Measurements from ENCODE around the gene CLASP1.

Gene CLASP1

GRCh38 chr2:121584741-121585140 lies 64.5 kb downstream of the CLASP1 start:
- Histone ChIP-seq H3K36me3 (ENCODE audit: control insufficient read depth, insufficient read depth, low read length) (peaks cover 3% of the 10 kb centered on the region), H3K4me3 (ENCODE audit: low read length) (no peak overlapping the region), H3K9ac (ENCODE audit: low read length) (no peak overlapping the region), H3K27me3 (ENCODE audit: control insufficient read depth, insufficient read depth, low read length) (no peaks in the 10 kb centered on the region), H3K4me1 (ENCODE audit: control insufficient read depth, insufficient read depth, low read length) (peaks cover 2% of the 10 kb centered on the region), H3K27ac (ENCODE audit: low read depth, low read length) (no peak overlapping the region)

- Histone ChIP-seq H3K27ac (ENCODE audit: low read depth, low read length) (no peak overlapping the region), H3K27me3 (ENCODE audit: control insufficient read depth, insufficient read depth, low read length) (no peaks in the 10 kb centered on the region), H3K4me3 (ENCODE audit: low read length) (no peak overlapping the region), H3K36me3 (ENCODE audit: control insufficient read depth, insufficient read depth, low read length) (peaks cover under 1% of the 10 kb centered on the region), H3K9ac (ENCODE audit: low read length) (no peak overlapping the region), H3K4me1 (ENCODE audit: control insufficient read depth, insufficient read depth, low read length) (peaks cover 2% of the 10 kb centered on the region)
These were observed 65.7 kb downstream of the CLASP1 start for GRCh38 chr2:121583555-121583954.

- no peak overlapping the region for H3K27ac ChIP-seq (ENCODE audit: low read depth, low read length)
These were observed 67.0 kb downstream of the CLASP1 start for GRCh38 chr2:121582272-121582671.

GRCh38 chr2:121579309-121579708 lies 70.0 kb downstream of the CLASP1 start:
- H3K27me3 ChIP-seq (ENCODE audit: control insufficient read depth, insufficient read depth, low read length), result no peaks in the 10 kb centered on the region
- no peak overlapping the region for H3K9ac ChIP-seq (ENCODE audit: low read length)
- no peak overlapping the region for H3K27ac ChIP-seq (ENCODE audit: low read depth, low read length)
- peaks cover 2% of the 10 kb centered on the region for H3K4me1 ChIP-seq (ENCODE audit: control insufficient read depth, insufficient read depth, low read length)
- H3K4me3 ChIP-seq (ENCODE audit: low read length), result no peak overlapping the region
- no peaks in the 10 kb centered on the region for H3K36me3 ChIP-seq (ENCODE audit: control insufficient read depth, insufficient read depth, low read length)

More at GRCh38 chr2:121582272-121582671, 67.0 kb downstream of the CLASP1 start:
- H3K4me3 ChIP-seq (ENCODE audit: low read length), result no peak overlapping the region
- no peak overlapping the region for H3K9ac ChIP-seq (ENCODE audit: low read length)
- H3K36me3 ChIP-seq (ENCODE audit: control insufficient read depth, insufficient read depth, low read length), result no peaks in the 10 kb centered on the region
- H3K4me1 ChIP-seq (ENCODE audit: control insufficient read depth, insufficient read depth, low read length), result peaks cover 2% of the 10 kb centered on the region
- no peaks in the 10 kb centered on the region for H3K27me3 ChIP-seq (ENCODE audit: control insufficient read depth, insufficient read depth, low read length)

- Histone ChIP-seq H3K27ac (ENCODE audit: low read depth, low read length) (no peak overlapping the region), H3K4me1 (ENCODE audit: control insufficient read depth, insufficient read depth, low read length) (peaks cover 2% of the 10 kb centered on the region), H3K36me3 (ENCODE audit: control insufficient read depth, insufficient read depth, low read length) (no peaks in the 10 kb centered on the region), H3K9ac (ENCODE audit: low read length) (no peak overlapping the region), H3K27me3 (ENCODE audit: control insufficient read depth, insufficient read depth, low read length) (no peaks in the 10 kb centered on the region), H3K4me3 (ENCODE audit: low read length) (no peak overlapping the region)
These were observed 71.9 kb downstream of the CLASP1 start for GRCh38 chr2:121577381-121577780.

GRCh38 chr2:121576263-121576662 lies 73.0 kb downstream of the CLASP1 start:
- H3K4me3 ChIP-seq (ENCODE audit: low read length), result no peak overlapping the region
- peaks cover 2% of the 10 kb centered on the region for H3K4me1 ChIP-seq (ENCODE audit: control insufficient read depth, insufficient read depth, low read length)
- no peaks in the 10 kb centered on the region for H3K36me3 ChIP-seq (ENCODE audit: control insufficient read depth, insufficient read depth, low read length)
- no peak overlapping the region for H3K9ac ChIP-seq (ENCODE audit: low read length)
- H3K27me3 ChIP-seq (ENCODE audit: control insufficient read depth, insufficient read depth, low read length), result no peaks in the 10 kb centered on the region
- H3K27ac ChIP-seq (ENCODE audit: low read depth, low read length), result no peak overlapping the region

- no peaks in the 10 kb centered on the region for H3K27me3 ChIP-seq (ENCODE audit: control insufficient read depth, insufficient read depth, low read length)
- H3K27ac ChIP-seq (ENCODE audit: low read depth, low read length), result no peak overlapping the region
- H3K4me1 ChIP-seq (ENCODE audit: control insufficient read depth, insufficient read depth, low read length), result no peaks in the 10 kb centered on the region
- H3K9ac ChIP-seq (ENCODE audit: low read length), result no peak overlapping the region
- H3K36me3 ChIP-seq (ENCODE audit: control insufficient read depth, insufficient read depth, low read length), result no peaks in the 10 kb centered on the region
- no peak overlapping the region for H3K4me3 ChIP-seq (ENCODE audit: low read length)
These were observed 73.5 kb downstream of the CLASP1 start for GRCh38 chr2:121575800-121576199.

GRCh38 chr2:121570667-121571055 lies 78.6 kb downstream of the CLASP1 start:
- H3K4me1 ChIP-seq (ENCODE audit: control insufficient read depth, insufficient read depth, low read length), result no peaks in the 10 kb centered on the region
- H3K9ac ChIP-seq (ENCODE audit: low read length), result no peak overlapping the region
- H3K27ac ChIP-seq (ENCODE audit: low read depth, low read length), result no peak overlapping the region

GRCh38 chr2:121570036-121570666 lies 79.1 kb downstream of the CLASP1 start:
- Histone ChIP-seq H3K4me1 (ENCODE audit: control insufficient read depth, insufficient read depth, low read length) (no peaks in the 10 kb centered on the region), H3K36me3 (ENCODE audit: control insufficient read depth, insufficient read depth, low read length) (no peaks in the 10 kb centered on the region), H3K27ac (ENCODE audit: low read depth, low read length) (no peak overlapping the region), H3K9ac (ENCODE audit: low read length) (no peak overlapping the region), H3K27me3 (ENCODE audit: control insufficient read depth, insufficient read depth, low read length) (no peaks in the 10 kb centered on the region), H3K4me3 (ENCODE audit: low read length) (no peak overlapping the region)

More at GRCh38 chr2:121570667-121571055, 78.6 kb downstream of the CLASP1 start:
- Histone ChIP-seq H3K4me3 (ENCODE audit: low read length) (no peak overlapping the region), H3K36me3 (ENCODE audit: control insufficient read depth, insufficient read depth, low read length) (no peaks in the 10 kb centered on the region), H3K27me3 (ENCODE audit: control insufficient read depth, insufficient read depth, low read length) (no peaks in the 10 kb centered on the region)

GRCh38 chr2:121567957-121568409 lies 81.3 kb downstream of the CLASP1 start:
- Histone ChIP-seq H3K9ac (ENCODE audit: low read length) (no peak overlapping the region), H3K36me3 (ENCODE audit: control insufficient read depth, insufficient read depth, low read length) (no peaks in the 10 kb centered on the region), H3K27me3 (ENCODE audit: control insufficient read depth, insufficient read depth, low read length) (no peaks in the 10 kb centered on the region), H3K4me3 (ENCODE audit: low read length) (no peak overlapping the region), H3K27ac (ENCODE audit: low read depth, low read length) (no peak overlapping the region), H3K4me1 (ENCODE audit: control insufficient read depth, insufficient read depth, low read length) (no peaks in the 10 kb centered on the region)

GRCh38 chr2:121567452-121567851 lies 81.8 kb downstream of the CLASP1 start:
- Histone ChIP-seq H3K4me1 (ENCODE audit: control insufficient read depth, insufficient read depth, low read length) (no peaks in the 10 kb centered on the region), H3K4me3 (ENCODE audit: low read length) (no peak overlapping the region), H3K27ac (ENCODE audit: low read depth, low read length) (no peak overlapping the region), H3K36me3 (ENCODE audit: control insufficient read depth, insufficient read depth, low read length) (no peaks in the 10 kb centered on the region), H3K9ac (ENCODE audit: low read length) (no peak overlapping the region), H3K27me3 (ENCODE audit: control insufficient read depth, insufficient read depth, low read length) (no peaks in the 10 kb centered on the region)

GRCh38 chr2:121565389-121566250 lies 83.6 kb downstream of the CLASP1 start:
- Histone ChIP-seq H3K4me1 (ENCODE audit: control insufficient read depth, insufficient read depth, low read length) (no peaks in the 10 kb centered on the region), H3K9ac (ENCODE audit: low read length) (no peak overlapping the region), H3K27me3 (ENCODE audit: control insufficient read depth, insufficient read depth, low read length) (no peaks in the 10 kb centered on the region), H3K4me3 (ENCODE audit: low read length) (no peak overlapping the region), H3K27ac (ENCODE audit: low read depth, low read length) (no peak overlapping the region), H3K36me3 (ENCODE audit: control insufficient read depth, insufficient read depth, low read length) (no peaks in the 10 kb centered on the region)

Data from rectal smooth muscle tissue (tissue), 1 donor.